Loucy (cell line): ENCODE measurements around the gene MAP2.

Source experiments
- H2AFZ ChIP-seq: fragments of 200-600 bp; sonication (generic); 2 replicates; pipeline ENCODE4 v1.6.0; 2016; ENCODE audit warnings: antibody characterized with exemption, mild to moderate bottlenecking, low read length, moderate library complexity
- H3F3A ChIP-seq: fragments of 200-600 bp; 2 replicates; pipeline ENCODE4 v1.6.0; 2016; ENCODE audit warnings: antibody characterized with exemption, low read depth, mild to moderate bottlenecking
- H3K27me3 ChIP-seq: fragments of 200-600 bp; sonication (generic); 2 replicates; pipeline ENCODE4 v1.6.1; 2014; ENCODE audit warnings: low read length, mild to moderate bottlenecking; ENCODE audit not compliant: insufficient read depth, poor library complexity, severe bottlenecking
- H3K36me3 ChIP-seq: fragments of 200-600 bp; sonication (generic); 2 replicates; pipeline ENCODE4 v1.6.1; 2016; ENCODE audit warnings: low read length; ENCODE audit not compliant: insufficient read depth
- H3K4me1 ChIP-seq: fragments of 200-600 bp; sonication (generic); 2 replicates; pipeline ENCODE4 v1.5.1; 2014; ENCODE audit warnings: low read length, mild to moderate bottlenecking; ENCODE audit not compliant: insufficient read depth, poor library complexity, severe bottlenecking
- H3K4me2 ChIP-seq: fragments of 200-600 bp; sonication (generic); 2 replicates; pipeline ENCODE4 v1.6.0; 2014; ENCODE audit warnings: antibody characterized with exemption, low read length, low read depth, mild to moderate bottlenecking; ENCODE audit not compliant: poor library complexity, severe bottlenecking
- H3K4me3 ChIP-seq: fragments of 200-600 bp; sonication (generic); 2 replicates; pipeline ENCODE4 v1.5.1; 2014; ENCODE audit warnings: low read length, mild to moderate bottlenecking, mixed read lengths; ENCODE audit not compliant: poor library complexity, severe bottlenecking
- H3K79me2 ChIP-seq: fragments of 200-600 bp; sonication (generic); 2 replicates; pipeline ENCODE4 v1.6.1; 2014; ENCODE audit warnings: low read length; ENCODE audit not compliant: insufficient read depth
- H3K9ac ChIP-seq: fragments of 200-600 bp; sonication (generic); 2 replicates; pipeline ENCODE4 v1.6.0; 2014; ENCODE audit warnings: mild to moderate bottlenecking, low read depth, low read length, moderate library complexity; ENCODE audit not compliant: poor library complexity, severe bottlenecking
- H3K9me2 ChIP-seq: fragments of 200-600 bp; sonication (generic); replicated peaks from 2 replicates; pipeline ENCODE4 v1.6.1; 2016; ENCODE audit warnings: low read depth, low read length, mixed read lengths
- H3K9me3 ChIP-seq: fragments of 200-600 bp; sonication (generic); 2 replicates; pipeline ENCODE4 v1.6.1; 2014; ENCODE audit warnings: mild to moderate bottlenecking, antibody characterized with exemption, low read length, low read depth; ENCODE audit not compliant: insufficient read depth
- H4K20me1 ChIP-seq: fragments of 200-600 bp; sonication (generic); 2 replicates; pipeline ENCODE4 v1.6.0; 2014; ENCODE audit warnings: antibody characterized with exemption, low read length, mild to moderate bottlenecking; ENCODE audit not compliant: insufficient read depth, poor library complexity, severe bottlenecking
- CTCF ChIP-seq: fragments of 200-600 bp; sonication (generic); conservative IDR thresholded peaks from 2 replicates; pipeline ENCODE4 v1.5.1; 2014; ENCODE audit warnings: mild to moderate bottlenecking, antibody characterized with exemption, low read length
- EZH2phosphoT487 ChIP-seq: fragments of 200-600 bp; IDR thresholded peaks from 2 replicates; pipeline ENCODE4 v1.6.1; 2018; ENCODE audit warnings: antibody characterized with exemption, mild to moderate bottlenecking, moderate library complexity, borderline replicate concordance

Gene MAP2

GRCh38 chr2:209767316-209767715 lies 343.5 kb downstream of the MAP2 start:
- no peaks in the 10 kb centered on the region for H3K4me1 ChIP-seq
- H3K27me3 ChIP-seq, result no peaks in the 10 kb centered on the region

GRCh38 chr2:209768557-209768956 lies 344.7 kb downstream of the MAP2 start:
- no peaks in the 10 kb centered on the region for H3K9me2 ChIP-seq
- H3K27me3 ChIP-seq, result no peaks in the 10 kb centered on the region
- no peak for TF ChIP-seq CTCF
- TF ChIP-seq EZH2phosphoT487, result no peak
- H3K9me3 ChIP-seq, result no peaks in the 10 kb centered on the region
- no peak overlapping the region for H3K4me2 ChIP-seq
- no peaks in the 10 kb centered on the region for H4K20me1 ChIP-seq
- H3K4me1 ChIP-seq, result no peaks in the 10 kb centered on the region
- no peaks in the 10 kb centered on the region for H3K36me3 ChIP-seq
- H3K79me2 ChIP-seq, result no peaks in the 10 kb centered on the region
- H3K9ac ChIP-seq, result no peak overlapping the region
- no peak overlapping the region for H2AFZ ChIP-seq
- no peaks in the 10 kb centered on the region for H3F3A ChIP-seq
- no peak overlapping the region for H3K4me3 ChIP-seq

More at GRCh38 chr2:209767316-209767715, 343.5 kb downstream of the MAP2 start:
- H3K36me3 ChIP-seq, result no peaks in the 10 kb centered on the region
- H3K9me3 ChIP-seq, result no peaks in the 10 kb centered on the region
- H3F3A ChIP-seq, result no peaks in the 10 kb centered on the region
- H4K20me1 ChIP-seq, result no peaks in the 10 kb centered on the region
- no peaks in the 10 kb centered on the region for H3K9me2 ChIP-seq
- TF ChIP-seq EZH2phosphoT487 (no peak), CTCF (no peak)
- H3K79me2 ChIP-seq, result no peaks in the 10 kb centered on the region
- H3K9ac ChIP-seq, result no peak overlapping the region
- no peak overlapping the region for H2AFZ ChIP-seq
- no peak overlapping the region for H3K4me3 ChIP-seq
- no peak overlapping the region for H3K4me2 ChIP-seq

- H3K4me3 ChIP-seq, result no peak within 1 kb of the TSS
These were observed 347.8 kb downstream of the MAP2 start, which contains the start of gene UNC80 for GRCh38 chr2:209771474-209772289. Gene UNC80, plus strand, starts transcription at chr2:209771832. Its CDS starts 241 bp downstream, at chr2:209772073.

More at GRCh38 chr2:209771474-209772289, 347.8 kb downstream of the MAP2 start, which contains the start of gene UNC80:
- H3K9me2 ChIP-seq, result no peaks in the 10 kb centered on the region
- no peaks in the 10 kb centered on the region for H3K36me3 ChIP-seq
- H3K9ac ChIP-seq, result no peak within 1 kb of the TSS
- no peaks in the 10 kb centered on the region for H3K9me3 ChIP-seq
- no peaks in the 10 kb centered on the region for H3K4me1 ChIP-seq
- TF ChIP-seq EZH2phosphoT487, result no peak
- no peak for TF ChIP-seq CTCF
- H4K20me1 ChIP-seq, result no peaks in the 10 kb centered on the region
- H3K27me3 ChIP-seq, result no peaks in the 10 kb centered on the region
- no peaks in the 10 kb centered on the region for H3K79me2 ChIP-seq
- no peak within 1 kb of the TSS for H3K4me2 ChIP-seq
- no peaks in the 10 kb centered on the region for H3F3A ChIP-seq
- no peak within 1 kb of the TSS for H2AFZ ChIP-seq
